Naive thymus-derived CD8-positive, alpha-beta T cell (primary cell): ENCODE measurements around the gene CYP2J2. TPM values are rescaled to one million over a fixed set of nuclear protein-coding genes. Genes with fewer than 3 reads are reported as not detected.
"Not testable (repeated sequence)": the region's sequence is repeated elsewhere in the genome, so short reads cannot be mapped to it uniquely, and the experiment has no call there.

Experiments
- ATAC-seq, 2 donors: fragments of 150-1000 bp; cut with Tn5 transposase in 1 of 2; sonication (Bioruptor Pico), chemical (Tn5 transposase) in 1 of 2; 1 replicate in 1 of 2; 2 replicates in 1 of 2; pipeline ENCODE4 v1.10.0; 2021; ENCODE audit warnings: mild to moderate bottlenecking in 2 of 2, moderate library complexity in 2 of 2
- POLR2A ChIA-PET: fragments of 350-600 bp; sonication (Branson Sonifier 250); formaldehyde crosslinking; loops from one replicate; lab custom pipeline; 2021; ENCODE audit warnings: antibody characterized with exemption; lab: Charles Lee
- DNase-seq, 10 donors: peaks; one replicate each; pipeline versions ENCODE4 v3.0.0 to v3.0.0-alpha.2; 2020 to 2022
- H3K27ac Mint-ChIP-seq, 10 donors: one replicate each; pipeline ENCODE4 v1.8.0; 2020 to 2022; ENCODE audit warnings: mild to moderate bottlenecking in 10 of 10, mixed read lengths in 10 of 10, moderate library complexity in 4 of 10, inconsistent platforms in 1 of 10
- H3K27me3 Mint-ChIP-seq, 5 donors: one replicate each; pipeline ENCODE4 v1.8.0; 2021 to 2022; ENCODE audit warnings: mixed read lengths in 5 of 5
- H3K36me3 Mint-ChIP-seq, 3 donors: one replicate each; pipeline ENCODE4 v1.8.0; 2020 to 2022; ENCODE audit warnings: mixed read lengths in 3 of 3, mild to moderate bottlenecking in 2 of 3, inconsistent platforms in 1 of 3
- H3K4me1 Mint-ChIP-seq, 4 donors: one replicate each; pipeline ENCODE4 v1.8.0; 2021 to 2022; ENCODE audit warnings: mixed read lengths in 4 of 4
- H3K4me3 Mint-ChIP-seq, 10 donors: one replicate each; pipeline ENCODE4 v1.8.0; 2020 to 2022; ENCODE audit warnings: mild to moderate bottlenecking in 10 of 10, mixed read lengths in 10 of 10, moderate library complexity in 6 of 10, inconsistent platforms in 1 of 10
- H3K9me3 Mint-ChIP-seq, 9 donors: one replicate each; pipeline ENCODE4 v1.8.0; 2020 to 2022; ENCODE audit warnings: mixed read lengths in 9 of 9, mild to moderate bottlenecking in 3 of 9, inconsistent platforms in 1 of 9, moderate library complexity in 1 of 9
- polyA plus RNA-seq, 3 donors: library from polyadenylated mRNA; unstranded; fragments of 300-500 nt; fragmentation: Illumina TruSeq; gene quantifications; one replicate each; pipeline ENCODE4 v1.2.3, GENCODE V29; 2021
- total RNA-seq, 8 experiments: library from RNA in 2 of 8; stranded (reverse) in 2 of 8; gene quantifications; one replicate each; pipeline ENCODE4 v1.2.3 and lab custom pipeline; 2021 to 2026

CYP2J2 gene
- total and polyA plus RNA-seq, 5 experiments from 2014 or later, result 2.0 to 5.0 (median 3.2) TPM

DNA sequence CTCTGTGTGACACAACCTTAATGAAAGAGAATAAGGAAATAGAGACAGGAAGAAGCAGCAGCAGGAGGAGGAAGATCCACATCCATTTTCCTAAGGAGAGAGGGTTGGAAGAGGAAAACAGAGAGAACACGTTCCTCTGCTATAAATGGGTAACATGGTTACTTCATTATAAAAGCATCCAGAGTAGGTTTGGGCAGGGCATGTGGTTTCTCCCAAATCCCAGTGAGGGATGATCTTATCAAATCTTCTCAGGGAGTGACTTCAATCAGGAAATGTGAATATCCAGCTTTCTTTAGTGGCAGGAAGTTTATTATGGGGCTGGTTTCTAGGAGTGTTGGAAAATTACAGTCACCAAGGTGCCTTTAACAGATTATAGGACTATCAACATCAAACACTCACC is 11.1 kb downstream of the CYP2J2 start:
- Mint-ChIP-seq H3K27ac (no peak overlapping the region), H3K27me3 (no peaks in the 10 kb centered on the region), H3K36me3 (peaks cover 13 to 36% (median 33%) of the 10 kb centered on the region in 3 donors), H3K4me1 (peaks cover 0 to 3% (median 0%) of the 10 kb centered on the region in 4 donors), H3K4me3 (no peak overlapping the region), H3K9me3 (no peaks in the 10 kb centered on the region)
- DNase-seq (no peak), ATAC-seq (no peak)
- POLR2A ChIA-PET, result no interaction called here

DNA sequence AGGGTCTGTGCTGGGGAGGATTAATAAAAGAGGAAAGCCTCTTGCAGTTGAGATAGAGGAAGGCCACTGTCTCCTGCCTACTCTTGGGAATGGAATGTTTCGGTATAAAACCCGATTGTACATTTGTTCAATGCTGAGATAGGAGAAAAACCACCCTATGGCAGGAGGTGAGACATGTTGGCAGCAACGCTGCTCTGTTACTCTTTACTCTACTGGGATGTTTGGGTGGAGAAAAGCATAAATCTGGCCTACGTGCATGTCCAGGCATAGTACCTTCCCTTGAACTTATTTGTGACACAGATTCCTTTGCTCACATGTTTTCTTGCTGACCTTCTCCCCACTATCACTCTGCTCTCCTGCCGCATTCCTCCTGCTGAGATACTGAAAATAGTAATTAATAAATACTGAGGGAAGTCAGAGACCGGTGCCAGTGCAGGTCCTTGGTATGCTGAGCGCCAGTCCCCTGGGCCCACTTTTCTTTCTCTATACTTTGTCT is 11.7 kb downstream of the CYP2J2 start:
- DNase-seq, H3K4me1 Mint-ChIP-seq: not testable (repeated sequence)

DNA sequence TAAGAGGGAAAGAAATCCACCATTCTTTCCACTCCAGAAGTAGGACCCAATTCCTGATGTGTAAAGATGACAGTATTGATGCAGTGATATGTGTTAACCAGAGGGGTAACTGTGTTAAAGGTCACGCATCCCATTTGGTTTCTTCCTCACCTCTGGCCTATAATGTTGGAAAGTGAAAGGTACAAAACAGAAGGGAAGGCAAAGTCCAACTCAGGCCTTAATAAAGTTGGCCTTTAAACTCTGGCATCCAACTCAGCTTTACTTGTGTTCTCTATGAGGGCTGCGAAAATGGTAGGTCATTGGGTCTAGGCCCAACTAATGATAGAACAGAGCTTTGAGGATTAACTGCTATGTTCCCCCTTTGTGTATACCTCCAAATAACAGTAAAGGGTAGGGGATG is 17.9 kb downstream of the CYP2J2 start:
- Mint-ChIP-seq H3K27me3 (no peaks in the 10 kb centered on the region), H3K4me3 (no peak overlapping the region)

More for the DNA sequence above, 11.7 kb downstream of the CYP2J2 start:
- ATAC-seq, H3K4me3 Mint-ChIP-seq, H3K9me3 Mint-ChIP-seq, H3K27me3 Mint-ChIP-seq, H3K27ac Mint-ChIP-seq, POLR2A ChIA-PET: not testable (repeated sequence)
- H3K36me3 Mint-ChIP-seq, result peaks cover 13 to 43% (median 35%) of the 10 kb centered on the region in 3 donors

DNA sequence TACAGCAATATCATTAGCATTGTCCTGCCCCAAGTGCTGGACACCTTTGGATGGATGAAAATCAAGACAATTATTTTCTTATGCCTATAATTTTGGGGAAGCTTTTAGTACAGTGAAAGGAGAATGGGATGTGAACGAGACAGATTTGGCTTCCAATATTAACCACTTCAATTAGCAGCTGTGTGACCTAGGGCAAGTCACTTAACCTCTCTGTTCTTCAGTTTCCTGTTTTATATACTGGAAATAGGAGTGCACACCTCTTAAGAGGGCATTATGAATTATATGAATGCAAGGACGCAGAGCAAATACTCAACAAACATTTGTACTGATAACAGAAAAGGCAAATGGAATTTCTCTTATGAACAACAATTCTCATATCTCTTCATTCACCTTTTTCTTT is 18.5 kb downstream of the CYP2J2 start:
- Mint-ChIP-seq H3K27ac (no peak overlapping the region), H3K36me3 (peaks cover 32 to 58% (median 38%) of the 10 kb centered on the region in 3 donors), H3K4me1 (peaks cover 0 to 4% (median 2%) of the 10 kb centered on the region in 4 donors)

More for the DNA sequence above, 17.9 kb downstream of the CYP2J2 start:
- H3K36me3 Mint-ChIP-seq, result peaks cover 32 to 56% (median 38%) of the 10 kb centered on the region in 3 donors
- no peaks in the 10 kb centered on the region for H3K4me1 Mint-ChIP-seq
- H3K27ac Mint-ChIP-seq, result no peak overlapping the region
- ATAC-seq, result no peak
- no peak for DNase-seq
- POLR2A ChIA-PET, result no interaction called here
- H3K9me3 Mint-ChIP-seq, result no peaks in the 10 kb centered on the region

DNA sequence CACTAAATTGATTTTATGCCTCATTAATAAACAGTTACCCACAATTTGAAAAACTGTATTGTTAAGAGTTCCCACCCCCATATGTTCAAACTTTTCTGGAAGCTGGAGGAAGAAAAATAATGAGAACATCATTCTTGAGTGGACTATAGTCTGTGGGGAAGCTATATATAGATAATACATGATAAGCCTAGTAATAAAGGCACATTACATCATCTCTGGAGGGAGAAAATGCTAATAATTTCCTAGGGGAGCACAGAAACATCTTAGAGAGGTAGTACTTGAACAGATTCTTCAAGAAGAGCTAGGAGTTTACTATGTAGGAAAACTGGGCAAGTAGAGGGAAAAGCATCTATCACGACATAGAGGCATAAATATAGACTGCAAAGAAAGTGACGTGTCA is 19.6 kb downstream of the CYP2J2 start:
- H3K4me3 Mint-ChIP-seq, result no peak overlapping the region
- no peak for DNase-seq
- H3K9me3 Mint-ChIP-seq, result no peaks in the 10 kb centered on the region
- H3K4me1 Mint-ChIP-seq, result peaks cover 0 to 7% (median 3%) of the 10 kb centered on the region in 4 donors
- ATAC-seq, result no peak
- H3K36me3 Mint-ChIP-seq, result peaks cover 32 to 56% (median 36%) of the 10 kb centered on the region in 3 donors
- POLR2A ChIA-PET, result no interaction called here
- H3K27ac Mint-ChIP-seq, result no peak overlapping the region
- H3K27me3 Mint-ChIP-seq, result no peaks in the 10 kb centered on the region

More for the DNA sequence above, 18.5 kb downstream of the CYP2J2 start:
- no peak for ATAC-seq
- no peak for DNase-seq
- no peak overlapping the region for H3K4me3 Mint-ChIP-seq
- no peaks in the 10 kb centered on the region for H3K9me3 Mint-ChIP-seq
- no peaks in the 10 kb centered on the region for H3K27me3 Mint-ChIP-seq
- POLR2A ChIA-PET, result no interaction called here

DNA sequence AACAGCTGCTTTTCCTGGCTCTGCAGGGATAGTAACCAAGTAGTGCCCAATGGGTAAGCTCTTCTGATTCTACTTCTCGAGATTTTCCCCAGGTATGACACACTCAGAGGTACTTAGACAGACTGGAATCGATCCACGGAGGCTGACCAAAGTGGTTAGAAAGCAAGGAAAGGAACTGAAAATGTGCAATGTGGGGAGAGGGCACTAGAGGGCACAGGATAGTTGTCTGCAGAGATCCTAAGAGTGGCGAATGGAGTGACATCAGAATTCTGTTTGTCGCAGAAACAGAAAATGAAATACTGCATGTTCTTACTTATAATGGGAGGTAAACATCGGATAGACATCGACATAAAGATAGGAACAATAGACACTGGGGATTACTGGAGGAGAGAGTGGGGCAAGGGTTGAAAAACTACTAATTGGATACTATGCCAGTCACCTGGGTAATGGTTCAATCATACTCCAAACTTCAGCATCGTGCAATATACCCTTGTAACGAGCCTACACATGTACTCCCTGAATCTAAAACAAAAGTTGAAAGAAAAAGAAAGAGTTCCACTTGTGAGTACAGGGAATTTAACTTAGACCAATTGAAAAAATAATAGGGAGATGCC is 23.3 kb downstream of the CYP2J2 start:
- POLR2A ChIA-PET, result no interaction called here
- peaks cover 0 to 7% (median 3%) of the 10 kb centered on the region in 4 donors for H3K4me1 Mint-ChIP-seq
- peak in 1 of 10 donors; percentile 7 for DNase-seq
- H3K36me3 Mint-ChIP-seq, result peaks cover 16 to 38% (median 21%) of the 10 kb centered on the region in 3 donors
- ATAC-seq, result peak in 1 of 2 donors; percentile 46
- no peak overlapping the region for H3K4me3 Mint-ChIP-seq
- peak overlapping the region in 2 of 10 donors; percentile 15 to 66 for H3K27ac Mint-ChIP-seq
- H3K27me3 Mint-ChIP-seq, result no peaks in the 10 kb centered on the region
- no peaks in the 10 kb centered on the region for H3K9me3 Mint-ChIP-seq

DNA sequence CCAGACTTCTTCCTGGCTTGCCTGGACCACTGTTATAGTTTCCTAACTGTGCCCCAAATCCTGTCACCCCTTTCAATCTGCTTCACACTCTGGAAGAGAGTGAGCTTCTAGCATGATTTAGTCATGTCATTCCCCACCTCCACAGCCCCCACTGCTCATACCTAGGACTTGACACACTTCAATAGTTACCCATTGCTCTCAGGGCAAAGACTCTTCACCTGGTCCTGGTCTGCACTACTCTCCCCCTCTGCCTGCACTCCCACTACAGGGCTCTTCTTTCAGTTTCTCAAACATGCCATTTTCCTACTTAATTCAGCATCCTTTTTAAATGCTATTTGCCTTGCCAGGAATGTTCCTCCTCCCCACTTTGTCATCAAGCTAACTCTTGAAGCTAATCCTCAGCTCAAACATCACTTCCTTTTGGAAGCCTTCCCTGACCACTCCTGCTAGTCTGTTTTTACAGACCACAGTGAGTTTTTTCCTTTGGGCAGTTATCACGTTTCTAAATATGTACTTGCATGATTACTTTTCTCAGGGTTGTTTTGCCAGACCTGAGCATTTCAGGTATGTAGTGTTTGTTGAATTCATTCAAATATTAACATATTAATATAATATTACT is 24.7 kb downstream of the CYP2J2 start:
- DNase-seq, result no peak

DNA sequence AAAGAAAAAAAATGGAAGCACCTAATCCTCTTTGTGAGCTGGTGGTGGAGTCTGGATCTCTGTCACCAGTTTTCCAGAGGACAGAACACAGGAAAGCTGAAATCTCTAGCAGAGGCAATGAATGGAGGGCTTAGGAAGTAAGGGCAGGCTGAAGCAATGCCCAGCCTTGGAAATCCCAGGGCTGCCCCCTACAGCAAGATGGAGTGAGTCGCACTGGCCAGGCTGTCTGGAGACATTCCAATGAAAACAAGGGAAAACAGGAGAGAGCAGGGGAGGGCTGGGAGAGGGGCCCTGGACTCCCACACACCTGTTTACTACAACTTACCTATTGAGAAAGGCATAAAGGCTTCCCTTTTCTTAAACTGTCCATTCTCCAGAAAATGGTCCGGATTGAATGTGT is 25.9 kb downstream of the CYP2J2 start:
- Mint-ChIP-seq H3K36me3 (peaks cover 0 to 16% (median 15%) of the 10 kb centered on the region in 3 donors), H3K4me3 (no peak overlapping the region), H3K27ac (peak overlapping the region in 2 of 10 donors; percentile 49), H3K27me3 (no peaks in the 10 kb centered on the region), H3K4me1 (peaks cover 0 to 7% (median 3%) of the 10 kb centered on the region in 4 donors), H3K9me3 (no peaks in the 10 kb centered on the region)
- POLR2A ChIA-PET, result no interaction called here
- ATAC-seq (no peak), DNase-seq (no peak)

More for the DNA sequence above, 24.7 kb downstream of the CYP2J2 start:
- no peaks in the 10 kb centered on the region for H3K27me3 Mint-ChIP-seq
- POLR2A ChIA-PET, result no interaction called here
- H3K4me3 Mint-ChIP-seq, result no peak overlapping the region
- peaks cover 0 to 7% (median 3%) of the 10 kb centered on the region in 4 donors for H3K4me1 Mint-ChIP-seq
- peak overlapping the region in 1 of 10 donors; percentile 28 for H3K27ac Mint-ChIP-seq
- ATAC-seq, result no peak
- no peaks in the 10 kb centered on the region for H3K9me3 Mint-ChIP-seq
- H3K36me3 Mint-ChIP-seq, result peaks cover 4 to 24% (median 18%) of the 10 kb centered on the region in 3 donors

DNA sequence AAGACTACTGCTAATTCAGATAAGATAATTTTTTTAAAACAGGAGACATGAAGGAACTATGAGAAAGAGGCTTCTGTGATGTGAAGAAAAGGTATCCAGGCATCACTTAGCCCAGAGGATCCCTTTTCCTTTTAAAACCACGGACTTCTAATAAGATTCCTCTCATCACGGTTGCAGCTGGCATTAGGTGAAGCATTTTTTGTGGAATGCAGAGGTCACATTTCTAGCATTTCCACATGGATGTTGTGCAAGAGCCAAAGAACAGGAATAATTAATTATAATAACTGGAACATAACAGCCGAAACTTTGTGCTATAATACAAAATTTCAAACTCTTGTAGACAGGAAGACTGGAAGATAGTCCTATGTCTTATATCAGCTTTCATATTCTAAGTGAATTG is 27.6 kb downstream of the CYP2J2 start:
- no peak overlapping the region for H3K27ac Mint-ChIP-seq
- H3K4me3 Mint-ChIP-seq, result no peak overlapping the region
- H3K4me1 Mint-ChIP-seq, result peaks cover 3 to 13% (median 9%) of the 10 kb centered on the region in 4 donors
- ATAC-seq (no peak), DNase-seq (no peak)
- peaks cover 0 to 15% (median 12%) of the 10 kb centered on the region in 3 donors for H3K36me3 Mint-ChIP-seq
- POLR2A ChIA-PET, result no interaction called here
- no peaks in the 10 kb centered on the region for H3K9me3 Mint-ChIP-seq
- no peaks in the 10 kb centered on the region for H3K27me3 Mint-ChIP-seq

DNA sequence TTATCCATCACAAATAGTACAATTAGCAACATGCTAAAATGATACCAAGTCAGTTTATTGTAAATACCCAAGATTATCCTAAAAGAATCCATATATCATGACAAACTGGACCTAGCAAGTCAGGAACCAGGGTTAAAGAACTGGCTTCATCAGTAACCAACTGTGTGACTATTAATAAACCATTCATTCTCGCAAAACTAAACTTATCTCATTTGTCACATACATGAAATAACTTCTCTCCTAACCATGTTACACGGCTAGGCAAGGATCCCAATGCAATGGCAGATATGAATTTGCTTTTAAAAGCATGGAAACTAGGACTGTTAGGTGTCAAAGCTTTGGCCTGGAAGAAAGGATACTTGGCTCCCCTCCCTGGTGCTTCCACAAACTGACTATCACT is 29.4 kb downstream of the CYP2J2 start:
- DNase-seq (no peak), ATAC-seq (no peak)
- POLR2A ChIA-PET, result no interaction called here
- Mint-ChIP-seq H3K27me3 (no peaks in the 10 kb centered on the region), H3K36me3 (peaks cover 0 to 13% (median 11%) of the 10 kb centered on the region in 3 donors), H3K9me3 (no peaks in the 10 kb centered on the region), H3K4me3 (no peak overlapping the region), H3K4me1 (peaks cover 10 to 27% (median 19%) of the 10 kb centered on the region in 4 donors), H3K27ac (no peak overlapping the region)

DNA sequence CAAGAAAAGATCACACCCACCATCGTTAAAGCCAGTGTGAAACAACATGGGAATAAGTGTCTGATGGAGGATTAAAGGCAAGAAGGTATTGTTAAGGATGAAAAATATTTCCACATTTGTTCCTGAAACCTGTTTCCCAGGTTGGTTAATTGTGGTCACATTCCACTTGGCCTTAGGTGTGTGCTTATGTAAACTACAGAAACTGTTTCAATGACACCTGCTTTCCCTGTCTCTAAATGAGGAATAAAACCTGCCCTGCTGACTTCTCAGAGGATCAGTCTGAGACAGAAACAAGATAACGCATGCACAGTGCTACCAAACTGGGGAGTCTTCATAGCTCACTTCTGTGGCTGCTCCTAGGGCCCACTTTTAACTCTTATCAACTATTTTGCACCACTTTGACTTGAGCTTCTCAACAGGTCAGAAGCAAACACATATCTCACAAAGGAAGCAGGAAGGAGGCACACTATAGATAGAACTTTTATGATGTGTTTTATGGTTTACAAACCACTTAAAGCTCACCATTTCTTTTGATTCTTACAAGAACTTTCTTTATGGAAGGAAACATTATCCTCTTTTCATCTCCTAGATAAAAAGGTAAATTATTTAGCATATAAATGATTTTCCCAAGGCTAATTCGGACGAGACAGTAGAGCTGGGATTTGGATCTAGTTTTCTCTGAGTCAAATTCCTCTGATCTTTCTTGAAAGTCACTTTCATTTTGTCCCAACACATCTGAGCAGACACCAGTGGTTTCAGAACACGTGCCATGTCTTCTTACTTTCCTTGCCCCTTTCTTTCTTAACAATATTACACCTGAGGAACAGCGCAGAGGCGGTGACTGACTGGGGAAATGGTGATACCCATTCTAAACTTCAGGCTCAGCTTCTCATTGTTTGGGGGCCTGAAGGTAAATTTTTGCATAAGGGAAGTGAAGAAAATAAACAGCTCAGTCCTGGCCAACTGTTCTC is 33.4 kb downstream of the CYP2J2 start:
- H3K36me3 Mint-ChIP-seq, result peaks cover 0 to 21% (median 14%) of the 10 kb centered on the region in 3 donors
- ATAC-seq (peak; percentile 80 to 84), DNase-seq (peak in 3 of 10 donors; percentile 22 to 48 (median 47))
- POLR2A ChIA-PET, result interaction anchor here (1.6 kb wide), 1 partner anchor 33 kb away, joined by 7 read pairs; the partner anchor contains the start of gene CYP2J2
- peak overlapping the region; percentile 69 to 91 (median 86) for H3K27ac Mint-ChIP-seq
- H3K4me3 Mint-ChIP-seq, result peak overlapping the region; percentile 40 to 83 (median 70)
- peaks cover 0 to 27% (median 14%) of the 10 kb centered on the region in 9 donors for H3K9me3 Mint-ChIP-seq
- peaks cover 0 to 1% (median 0%) of the 10 kb centered on the region in 5 donors for H3K27me3 Mint-ChIP-seq
- H3K4me1 Mint-ChIP-seq, result peaks cover 10 to 33% (median 24%) of the 10 kb centered on the region in 4 donors

DNA sequence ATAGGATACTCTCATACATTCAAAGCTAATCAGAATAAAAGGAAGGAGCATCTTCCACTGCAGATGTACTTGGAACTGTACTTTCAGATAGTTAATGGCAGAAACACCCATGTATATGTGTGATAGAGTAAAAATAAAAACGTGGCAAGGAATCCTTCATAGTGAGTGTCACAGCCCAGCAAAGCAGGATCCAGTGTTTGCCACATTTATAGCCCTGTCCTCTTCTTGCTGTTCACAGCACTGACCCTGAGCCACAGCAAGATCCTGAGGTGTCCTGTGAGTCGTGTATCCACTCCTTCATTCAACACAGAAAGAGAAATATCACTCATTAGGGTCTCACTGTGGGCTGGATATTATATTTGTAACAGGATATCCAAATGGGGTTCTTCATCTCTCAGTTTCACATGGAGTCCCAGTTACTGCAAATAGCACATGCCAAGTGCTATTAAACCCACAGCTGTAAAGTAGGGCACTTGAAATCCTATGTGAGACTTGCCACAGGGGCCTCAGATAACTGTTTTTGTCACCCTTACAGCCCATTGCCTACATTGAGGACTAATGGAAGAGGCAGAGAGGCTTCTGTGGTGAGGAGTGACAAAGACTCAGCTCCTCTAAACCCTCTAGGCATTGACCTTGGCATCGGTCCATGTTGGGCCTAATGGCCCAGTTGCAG is 41.3 kb downstream of the CYP2J2 start:
- Mint-ChIP-seq H3K36me3 (peaks cover under 1 to 28% (median 18%) of the 10 kb centered on the region in 3 donors), H3K4me3 (no peak overlapping the region)

More for the DNA sequence above, 41.3 kb downstream of the CYP2J2 start:
- Mint-ChIP-seq H3K27me3 (peaks cover 0 to 1% (median 0%) of the 10 kb centered on the region in 5 donors), H3K9me3 (peaks cover 0 to 26% (median 15%) of the 10 kb centered on the region in 9 donors), H3K4me1 (no peaks in the 10 kb centered on the region), H3K27ac (no peak overlapping the region)
- no peak for DNase-seq
- POLR2A ChIA-PET, result no interaction called here
- no peak for ATAC-seq
